ENCODE measurements around the gene DYRK2. TPM values are rescaled to one million over a fixed set of nuclear protein-coding genes. Genes with fewer than 3 reads are reported as not detected.

DYRK2 gene
- total RNA-seq, 1 donor from 2014 or later = 48.1 TPM

DNA sequence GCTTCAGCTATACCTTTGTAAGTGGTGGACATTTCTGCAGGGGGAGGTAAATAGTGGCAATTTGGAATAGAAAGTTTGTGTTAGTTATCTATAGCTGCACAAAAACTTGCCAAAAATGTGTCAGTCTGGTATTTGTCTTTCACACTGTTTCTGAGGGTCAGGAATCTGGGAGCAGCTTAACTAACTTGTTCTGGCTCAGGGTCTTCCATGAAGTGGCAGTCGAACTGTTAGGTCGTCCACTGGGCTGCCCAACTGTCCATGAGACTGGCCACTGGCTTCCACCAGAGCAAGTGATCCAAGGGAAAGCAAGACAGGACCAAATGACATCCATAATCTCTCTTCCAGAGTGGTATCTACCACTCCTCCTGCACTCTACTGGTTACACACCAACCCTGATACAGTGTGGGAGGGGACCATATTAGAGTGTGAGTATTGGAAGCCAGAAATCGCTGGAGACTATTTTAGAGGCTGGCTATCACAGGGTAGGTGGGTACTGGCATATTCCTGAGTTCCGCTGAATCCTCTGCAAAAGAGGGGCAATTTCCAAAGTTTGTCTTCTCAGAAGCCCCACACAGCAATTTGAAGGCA lies 60.9 kb downstream of the DYRK2 start:
- Mint-ChIP-seq H3K9me3 (ENCODE audit: low read depth) (no peaks in the 10 kb centered on the region), H3K4me3 (ENCODE audit: low read depth) (no peak overlapping the region), H3K4me1 (ENCODE audit: low read depth) (peaks cover 12% of the 10 kb centered on the region), H3K27ac (no peak overlapping the region), H3K36me3 (ENCODE audit: insufficient read depth) (no peaks in the 10 kb centered on the region), H3K27me3 (peaks cover 3% of the 10 kb centered on the region)
- no peak for TF ChIP-seq CTCF (IDR thresholded peaks at IDR 0.05; ENCODE audit: unreplicated experiment)
- no peak for DNase-seq (ENCODE audit: low spot score, unreplicated experiment)

- Mint-ChIP-seq H3K9me3 (ENCODE audit: low read depth) (no peaks in the 10 kb centered on the region), H3K4me1 (ENCODE audit: low read depth) (peaks cover 18% of the 10 kb centered on the region), H3K27ac (peak overlapping the region; percentile 85), H3K4me3 (ENCODE audit: low read depth) (no peak overlapping the region), H3K27me3 (no peaks in the 10 kb centered on the region), H3K36me3 (ENCODE audit: insufficient read depth) (no peaks in the 10 kb centered on the region)
- TF ChIP-seq CTCF (IDR thresholded peaks at IDR 0.05; ENCODE audit: unreplicated experiment) = no peak
- no peak for DNase-seq (ENCODE audit: low spot score, unreplicated experiment)
Measured at GRCh38 chr12:67710582-67710981, 62.0 kb downstream of the DYRK2 start.

GRCh38 chr12:67712011-67712410 lies 63.5 kb downstream of the DYRK2 start:
- H3K27ac Mint-ChIP-seq = no peak overlapping the region
- peaks cover 18% of the 10 kb centered on the region for H3K4me1 Mint-ChIP-seq (ENCODE audit: low read depth)
- H3K27me3 Mint-ChIP-seq = no peaks in the 10 kb centered on the region
- no peak for TF ChIP-seq CTCF (IDR thresholded peaks at IDR 0.05; ENCODE audit: unreplicated experiment)
- H3K36me3 Mint-ChIP-seq (ENCODE audit: insufficient read depth) = no peaks in the 10 kb centered on the region
- no peak overlapping the region for H3K4me3 Mint-ChIP-seq (ENCODE audit: low read depth)
- H3K9me3 Mint-ChIP-seq (ENCODE audit: low read depth) = no peaks in the 10 kb centered on the region
- no peak for DNase-seq (ENCODE audit: low spot score, unreplicated experiment)

GRCh38 chr12:67714648-67715047 lies 66.1 kb downstream of the DYRK2 start:
- peaks cover 3% of the 10 kb centered on the region for H3K36me3 Mint-ChIP-seq (ENCODE audit: insufficient read depth)
- DNase-seq (ENCODE audit: low spot score, unreplicated experiment) = no peak
- peaks cover 6% of the 10 kb centered on the region for H3K9me3 Mint-ChIP-seq (ENCODE audit: low read depth)
- no peak overlapping the region for H3K4me3 Mint-ChIP-seq (ENCODE audit: low read depth)
- no peaks in the 10 kb centered on the region for H3K27me3 Mint-ChIP-seq
- TF ChIP-seq CTCF (IDR thresholded peaks at IDR 0.05; ENCODE audit: unreplicated experiment) = no peak
- no peak overlapping the region for H3K27ac Mint-ChIP-seq
- peaks cover 16% of the 10 kb centered on the region for H3K4me1 Mint-ChIP-seq (ENCODE audit: low read depth)

Measured in progenitor cell of endocrine pancreas (in vitro differentiated cells).